NCI-H146 (cell line): ENCODE measurements around the gene SELENOV.

Experiments
- DNase-seq: peaks from one replicate; lab custom pipeline; 2025; lab: John Stamatoyannopoulos, UW

Gene SELENOV

GRCh38 chr19:39520541-39521484 is 5.9 kb downstream of the SELENOV start:
- DNase-seq: no peak

GRCh38 chr19:39524495-39524894 is 9.6 kb downstream of the SELENOV start:
- no peak for DNase-seq

GRCh38 chr19:39525205-39525604 is 10.3 kb downstream of the SELENOV start:
- no peak for DNase-seq

DNA sequence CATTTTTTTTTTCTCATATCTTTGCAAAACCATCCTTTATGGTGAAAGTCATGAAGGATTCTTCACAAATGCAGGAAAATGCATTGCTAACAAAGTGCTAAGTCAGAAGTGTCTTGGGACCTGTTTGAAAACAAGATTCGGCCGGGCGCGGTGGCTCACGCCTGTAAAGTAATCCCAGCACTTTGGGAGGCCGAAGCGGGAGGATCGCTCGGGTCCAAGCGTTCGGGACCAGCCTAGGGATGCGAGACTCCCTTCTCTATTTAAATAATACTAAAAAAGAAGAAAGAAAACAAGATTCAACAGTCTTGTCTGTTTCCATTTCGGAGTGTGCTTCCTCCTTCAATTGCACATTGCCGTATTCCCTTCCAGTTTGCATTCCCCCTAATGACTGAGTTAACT is 16.9 kb downstream of the SELENOV start:
- DNase-seq: no peak

GRCh38 chr19:39532233-39533002 is 17.5 kb downstream of the SELENOV start, which contains the start of gene EID2B:
EID2B (minus strand) TSS chr19:39532852; CDS start chr19:39532802, 50 bp downstream.
- peak; percentile 97 for DNase-seq

- no peak for DNase-seq
These were observed 18.1 kb downstream of the SELENOV start for GRCh38 chr19:39533003-39533512.

- no peak for DNase-seq
These were observed 18.9 kb downstream of the SELENOV start for GRCh38 chr19:39533791-39534190.

- no peak for DNase-seq
These were observed 24.2 kb downstream of the SELENOV start for GRCh38 chr19:39539165-39539517.

GRCh38 chr19:39539518-39540332 is 24.8 kb downstream of the SELENOV start, which contains the start of gene EID2:
EID2 (minus strand) TSS chr19:39540161; CDS start chr19:39540079, 82 bp downstream.
- peak; percentile 95 for DNase-seq

DNA sequence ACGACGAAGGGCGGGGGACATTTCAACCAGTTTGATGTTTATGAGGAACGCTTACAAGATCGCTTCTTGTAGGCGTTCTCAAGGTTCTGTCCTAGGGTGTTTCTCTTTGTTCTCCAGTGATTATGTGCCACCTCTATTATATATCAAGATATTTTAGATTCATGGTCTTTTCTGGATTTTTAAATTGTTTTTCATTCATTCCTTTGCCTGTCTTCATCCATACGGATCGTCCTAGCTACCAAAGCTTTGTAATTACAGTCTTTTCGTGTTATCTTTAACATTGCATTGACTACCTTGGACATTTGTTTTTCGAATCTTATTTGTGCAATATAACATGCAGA is 25.4 kb downstream of the SELENOV start:
- DNase-seq: no peak

DNA sequence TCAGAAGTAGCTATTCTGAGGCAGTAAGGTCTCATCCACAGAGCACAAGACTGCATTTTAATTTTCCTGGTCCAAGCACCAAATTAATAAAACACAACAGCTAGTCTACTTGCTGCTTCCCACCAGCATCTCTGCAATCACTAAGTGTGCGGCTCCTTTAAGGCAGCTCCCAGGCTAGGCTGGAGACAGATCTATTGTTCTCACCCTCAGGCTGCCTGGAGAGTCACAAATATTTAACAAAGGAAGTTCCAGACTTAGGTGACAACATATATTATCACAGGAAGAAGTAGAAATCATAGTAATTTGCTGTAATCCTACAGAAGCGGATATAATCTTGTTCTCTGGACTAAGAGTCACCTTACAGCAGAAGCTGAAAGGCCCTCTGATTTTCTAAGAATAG is 27.3 kb downstream of the SELENOV start:
- peak; percentile 85 for DNase-seq

DNA sequence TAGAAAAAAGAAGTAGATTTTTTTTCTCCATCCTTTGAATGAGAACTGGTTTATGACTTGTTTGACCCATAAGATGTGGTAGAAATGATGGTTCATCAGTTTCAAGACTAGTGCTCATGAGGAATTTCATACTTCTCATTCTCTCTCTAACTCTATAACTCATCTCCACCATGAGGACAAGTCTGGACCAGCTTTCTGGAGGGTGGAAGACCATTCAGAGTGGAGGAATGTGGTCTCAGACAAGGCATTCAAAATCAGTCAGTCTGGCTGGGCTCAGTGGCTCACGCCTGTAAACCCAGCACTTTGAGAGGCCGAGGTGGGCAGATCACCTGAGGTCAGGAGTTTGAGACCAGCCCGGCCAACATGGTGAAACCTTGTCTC is 28.5 kb downstream of the SELENOV start:
- DNase-seq: no peak

GRCh38 chr19:39544226-39544903 is 29.4 kb downstream of the SELENOV start:
- DNase-seq: no peak

GRCh38 chr19:39544911-39545310 is 30.0 kb downstream of the SELENOV start:
- no peak for DNase-seq

DNA sequence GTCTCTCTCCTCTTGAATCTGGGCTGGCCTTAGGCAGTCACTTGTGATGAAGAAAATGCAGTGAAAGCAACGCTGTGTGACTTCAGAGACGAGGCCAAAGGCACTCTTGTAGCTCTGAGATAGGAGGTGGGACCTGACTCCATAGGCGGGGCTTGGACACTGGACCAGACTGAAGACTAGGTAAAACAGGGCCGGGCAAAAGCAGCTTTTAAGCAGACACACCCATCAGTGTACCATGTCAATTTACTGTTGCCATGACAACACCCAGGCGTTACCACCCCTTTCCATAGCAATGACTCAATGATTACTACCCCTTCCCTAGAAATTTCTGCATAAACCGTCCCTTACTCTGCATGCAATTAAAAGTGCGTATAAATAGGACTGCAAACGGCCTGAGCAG is 31.7 kb downstream of the SELENOV start:
- DNase-seq: peak; percentile 12

GRCh38 chr19:39550197-39550596 is 35.3 kb downstream of the SELENOV start:
- DNase-seq: no peak

DNA sequence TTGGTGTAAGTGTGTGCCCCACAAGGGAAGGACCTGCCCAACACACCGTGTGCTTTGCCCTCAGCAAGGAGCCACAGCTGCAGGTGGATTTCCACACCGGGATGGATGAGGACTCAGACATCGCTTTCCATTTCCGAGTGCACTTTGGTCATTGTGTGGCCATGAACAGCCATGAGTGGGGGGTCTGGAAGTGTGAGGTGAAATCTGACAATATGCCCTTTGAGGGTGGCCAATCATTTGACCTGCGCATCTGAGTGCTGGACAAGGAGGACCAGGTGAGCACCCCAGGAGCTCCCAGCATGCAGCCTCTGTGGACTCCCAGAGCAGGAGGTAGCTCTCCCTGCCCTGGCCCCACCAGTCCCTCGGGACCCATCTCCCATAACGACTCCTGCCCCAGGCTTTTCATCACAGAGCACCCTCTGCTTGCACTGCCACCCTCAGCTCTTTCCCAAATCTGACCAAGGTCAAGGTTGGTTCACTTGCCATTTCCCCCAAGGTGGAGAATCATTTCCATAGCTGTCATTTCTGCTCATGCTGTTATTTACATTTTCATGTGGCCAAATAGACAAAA is 38.2 kb downstream of the SELENOV start:
- DNase-seq: peak; percentile 59

DNA sequence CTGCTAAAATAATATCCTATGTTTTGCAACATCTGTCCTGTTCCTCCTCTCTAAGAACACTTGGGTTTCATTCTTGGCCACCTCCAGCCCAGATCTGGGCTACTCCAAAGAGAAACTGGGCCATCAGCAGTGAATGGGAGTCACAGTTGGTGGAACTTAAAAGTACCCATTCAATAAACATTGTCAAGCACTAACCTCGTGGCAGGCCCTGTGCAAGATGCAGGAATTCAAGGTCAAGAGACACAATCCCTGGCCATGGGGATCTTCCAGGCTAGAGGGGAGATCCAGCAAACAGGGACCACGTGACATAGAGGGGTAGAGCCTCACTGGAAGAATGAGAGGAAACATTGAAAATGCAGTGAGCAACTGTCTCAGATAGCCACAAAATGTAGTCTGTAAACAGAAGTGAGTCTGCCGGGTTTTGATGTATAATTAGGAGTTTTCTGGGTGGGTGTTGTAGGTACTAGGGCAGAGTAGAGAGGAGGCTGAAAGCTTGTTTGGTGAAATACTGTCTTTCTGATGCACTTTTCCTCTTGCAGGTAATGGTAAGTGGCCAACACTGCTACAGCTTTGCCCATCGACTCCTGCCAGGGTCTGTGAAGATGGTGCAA is 39.9 kb downstream of the SELENOV start:
- no peak for DNase-seq

DNA sequence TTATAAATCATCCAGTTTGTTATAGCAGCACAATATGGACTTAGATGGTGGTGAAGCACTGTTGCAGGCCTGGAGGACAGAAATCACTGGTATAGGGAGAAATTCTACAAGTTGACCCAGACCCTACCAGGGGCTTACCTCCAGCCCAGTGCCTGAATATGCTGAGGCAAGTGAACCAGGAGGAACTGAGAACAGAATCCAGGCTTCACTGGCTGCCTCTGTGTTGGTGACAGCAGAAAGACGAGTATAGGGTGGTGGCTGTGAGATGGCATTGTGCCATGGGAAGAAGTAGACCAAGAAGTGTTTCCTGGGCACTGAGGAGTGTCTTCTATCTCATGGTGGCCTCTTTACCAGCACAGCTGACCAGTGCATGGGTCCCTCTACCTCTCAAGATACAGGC is 40.9 kb downstream of the SELENOV start:
- no peak for DNase-seq

GRCh38 chr19:39557811-39558623 is 43.1 kb downstream of the SELENOV start:
- peak; percentile 84 for DNase-seq
